Measurements from ENCODE around the gene SLC38A3.

- TF ChIP-seq CTCF (IDR thresholded peaks at IDR 0.05 in 4 of 5, conservative IDR thresholded peaks at IDR 0.05 in 1 of 5): no peak
- no peak for TF ChIP-seq POLR2A (IDR thresholded peaks at IDR 0.05)
Measured at GRCh38 chr3:50218448-50218847, 13.4 kb downstream of the SLC38A3 start.

Measured in gastrocnemius medialis (tissue), 4 donors.